GM18502 (cell line): Measurements from ENCODE around the gene AADACL3.
"Not testable (repeated sequence)": the region's sequence is repeated elsewhere in the genome, so short reads cannot be mapped to it uniquely, and the experiment has no call there.

Experiments used
- ATAC-seq: cut with Tn5 transposase; IDR thresholded peaks from one replicate; pipeline ENCODE4 v1.9.1; 2021; ENCODE audit warnings: mild to moderate bottlenecking; ENCODE audit not compliant: unreplicated experiment, poor library complexity

AADACL3 gene

GRCh38 chr1:12715896-12716437 is at the start of gene AADACL3:
Gene AADACL3, plus strand, starts transcription at chr1:12716110. Its CDS starts 67 bp downstream, at chr1:12716177.
- no peak for ATAC-seq

- ATAC-seq, result no peak
Observed at GRCh38 chr1:12666141-12666735, 49.7 kb upstream of the AADACL3 start.

GRCh38 chr1:12669529-12670068 is 46.3 kb upstream of the AADACL3 start:
- no peak for ATAC-seq

DNA sequence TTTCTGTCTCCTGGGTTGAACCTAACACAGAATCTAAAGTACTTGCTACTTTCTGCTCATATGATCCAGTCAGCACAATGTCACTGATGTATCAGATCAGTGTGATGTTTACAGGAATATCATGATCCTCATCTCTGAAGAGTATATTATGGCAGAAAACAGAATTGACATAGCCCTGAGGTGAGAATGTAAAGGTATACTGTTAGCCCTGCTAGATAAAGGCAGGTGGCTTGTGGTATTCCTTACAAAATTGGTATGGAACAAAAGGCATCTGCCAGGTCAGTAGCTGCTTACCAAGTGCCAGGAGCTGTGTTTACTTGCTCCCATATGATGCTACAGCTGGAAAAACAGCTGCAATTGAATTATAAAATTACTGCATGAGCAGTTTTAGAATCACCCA is 41.6 kb upstream of the AADACL3 start:
- ATAC-seq, result no peak

- not testable (repeated sequence) for ATAC-seq
Observed at GRCh38 chr1:12676122-12676521, 39.8 kb upstream of the AADACL3 start.

GRCh38 chr1:12677565-12677964 is 38.3 kb upstream of the AADACL3 start:
- no peak for ATAC-seq

GRCh38 chr1:12678350-12678749 is 37.6 kb upstream of the AADACL3 start:
- ATAC-seq, result no peak

DNA sequence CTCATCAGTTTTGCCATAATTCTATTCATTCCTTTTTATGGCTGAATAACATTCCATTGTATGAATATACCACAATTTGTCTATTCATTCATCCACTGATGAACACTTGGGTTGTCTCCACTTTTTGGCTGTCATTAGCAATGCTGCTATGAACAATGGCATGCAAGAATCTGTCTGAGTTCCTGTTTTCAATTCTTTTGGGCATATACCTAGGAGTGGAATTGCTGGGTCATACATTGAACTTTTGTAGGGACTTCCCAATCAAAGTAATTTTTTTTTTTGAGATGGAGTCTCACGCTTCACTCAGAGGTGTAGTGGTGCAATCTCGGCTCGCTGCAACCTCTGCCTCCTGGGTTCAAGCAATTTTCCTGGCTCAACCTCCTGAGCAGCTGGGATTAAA is 37.1 kb upstream of the AADACL3 start:
- no peak for ATAC-seq

GRCh38 chr1:12690156-12690555 is 25.8 kb upstream of the AADACL3 start:
- no peak for ATAC-seq

DNA sequence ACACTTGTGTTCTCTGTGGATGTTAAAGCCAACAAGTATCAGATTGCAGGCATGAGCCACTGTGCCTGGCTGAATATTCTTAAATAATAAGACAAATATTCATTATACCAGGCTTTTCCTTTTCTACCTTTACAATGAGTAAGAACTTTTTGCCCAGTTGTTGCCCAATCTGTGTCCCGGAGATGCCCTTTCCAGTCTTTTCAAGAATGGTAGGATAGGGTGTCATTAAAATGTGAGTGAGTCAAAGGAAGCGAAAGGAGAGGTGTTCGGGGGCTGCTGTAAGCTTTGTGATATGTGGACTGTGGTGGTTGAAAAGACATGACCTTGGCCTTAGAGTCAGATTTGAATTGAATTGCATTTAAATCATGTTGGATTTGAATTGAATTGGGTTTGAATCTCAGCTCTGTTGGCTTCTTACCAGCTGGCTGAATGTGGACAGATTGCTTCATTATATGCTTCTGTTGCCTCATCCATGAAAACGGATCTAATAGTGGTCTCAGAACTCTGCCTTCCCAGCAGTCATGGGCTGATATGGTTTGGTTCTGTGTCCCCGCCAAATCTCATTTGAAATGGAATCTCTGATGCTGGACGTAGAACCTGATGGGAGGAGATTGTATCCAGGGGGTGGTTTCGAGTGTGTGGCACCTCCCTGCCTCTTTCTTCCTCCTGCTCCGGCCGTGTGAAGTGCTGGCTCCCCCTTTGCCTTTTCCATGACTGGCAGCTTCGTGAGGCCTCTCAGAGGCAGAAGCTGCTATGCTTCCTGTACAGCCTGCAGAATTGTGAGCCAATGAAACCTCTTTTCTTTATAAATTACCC is 22.7 kb upstream of the AADACL3 start:
- ATAC-seq, result no peak

- no peak for ATAC-seq
Observed at GRCh38 chr1:12696658-12697057, 19.3 kb upstream of the AADACL3 start.

DNA sequence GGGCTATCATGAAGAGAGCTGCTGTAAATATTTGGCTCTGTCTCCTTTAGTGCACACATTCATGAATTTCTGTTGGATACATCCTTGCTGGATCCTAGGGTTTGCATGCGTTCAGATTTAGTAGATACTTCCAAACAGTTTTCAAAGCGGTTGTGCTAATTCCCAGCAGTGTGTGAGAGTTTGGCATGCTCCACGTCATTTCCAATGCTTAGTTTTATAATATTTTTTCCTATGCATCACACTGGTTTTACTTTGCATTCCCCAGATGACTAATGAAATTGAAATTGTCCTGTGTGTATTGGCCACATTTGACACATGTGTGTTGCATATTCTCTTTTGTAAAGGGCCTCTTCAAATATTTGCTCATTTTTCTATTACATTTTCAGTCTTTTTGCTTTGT is 18.5 kb upstream of the AADACL3 start:
- no peak for ATAC-seq

DNA sequence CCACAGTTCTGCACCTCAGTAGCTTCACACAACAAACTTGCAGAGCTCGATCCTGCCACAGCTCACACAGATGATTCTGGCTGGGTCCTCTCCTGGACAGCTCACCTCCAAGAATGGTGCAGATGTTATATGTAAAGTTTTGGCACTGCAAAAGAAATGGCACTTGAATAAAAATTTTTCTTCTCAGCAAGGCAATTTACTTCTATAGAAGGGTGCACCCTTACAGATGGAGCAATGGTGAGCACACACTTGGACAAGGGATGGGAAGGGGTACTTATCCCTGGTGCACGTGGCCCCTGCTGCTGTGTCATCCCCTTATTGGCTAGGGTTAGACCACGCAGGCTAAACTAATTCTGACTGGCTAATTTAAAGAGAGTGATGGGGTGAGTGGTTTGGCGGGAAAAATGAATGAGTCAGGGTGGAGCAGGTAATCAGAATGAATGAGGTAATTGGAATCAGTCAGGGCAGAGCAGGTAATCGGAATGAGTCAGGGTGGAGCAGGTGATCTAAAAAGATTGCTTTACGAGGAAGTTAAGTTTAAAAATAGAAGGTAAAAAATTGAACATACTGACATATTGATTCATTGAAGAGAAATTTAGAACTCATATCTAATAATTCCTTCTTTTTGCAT is 12.0 kb upstream of the AADACL3 start:
- no peak for ATAC-seq

GRCh38 chr1:12706061-12706460 is 9.8 kb upstream of the AADACL3 start:
- no peak for ATAC-seq

DNA sequence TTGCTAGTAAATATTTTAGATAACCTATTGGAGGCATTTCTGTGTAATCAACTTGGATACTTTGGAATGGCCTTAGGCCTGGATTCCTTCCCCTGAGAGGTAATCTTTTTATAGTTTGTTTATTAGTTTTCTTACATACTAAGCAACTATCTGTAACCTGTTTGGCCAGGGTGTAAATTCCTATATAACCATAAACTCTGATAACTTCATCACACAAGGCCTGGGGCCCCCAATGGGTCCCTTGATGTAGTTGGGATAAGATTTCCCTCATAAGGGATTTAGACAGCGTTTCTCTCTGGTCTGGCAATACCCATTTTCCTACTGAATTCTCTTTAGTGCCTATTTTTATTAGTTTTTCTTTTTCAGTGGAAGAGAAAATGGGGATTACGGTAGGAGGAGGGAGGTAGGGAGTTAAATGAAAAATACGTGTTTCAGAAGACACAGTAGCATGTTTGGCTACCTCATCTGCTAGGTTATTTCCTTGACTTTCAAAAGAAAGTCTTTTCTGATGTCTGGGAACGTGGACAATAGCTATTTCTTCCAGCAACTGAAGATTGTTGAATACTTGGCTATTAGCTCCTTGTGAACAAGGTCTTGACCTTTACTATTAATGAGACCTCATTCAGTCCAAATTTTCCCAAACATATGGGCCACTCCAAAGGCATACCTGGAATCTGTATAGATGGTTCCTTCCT is 7.4 kb upstream of the AADACL3 start:
- no peak for ATAC-seq

DNA sequence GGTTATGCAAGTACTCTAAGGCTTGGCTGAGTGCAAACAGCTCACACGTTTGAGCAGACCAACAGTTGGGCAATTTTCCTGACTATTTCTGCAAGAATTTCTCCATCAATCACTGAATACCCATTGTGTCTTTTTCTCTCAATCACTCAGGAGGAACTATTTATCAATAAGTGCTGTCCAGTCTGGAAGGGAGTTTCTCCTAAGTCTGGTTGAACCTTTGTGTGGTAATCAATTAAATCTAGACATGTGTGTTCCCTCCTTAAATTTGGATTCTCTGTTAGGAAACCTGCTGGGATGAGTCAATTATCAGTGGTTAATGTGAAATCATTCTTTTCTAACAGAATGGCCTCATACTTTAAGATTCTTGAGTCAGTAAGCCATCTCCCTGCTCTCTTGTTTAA is 6.8 kb upstream of the AADACL3 start:
- ATAC-seq, result no peak

DNA sequence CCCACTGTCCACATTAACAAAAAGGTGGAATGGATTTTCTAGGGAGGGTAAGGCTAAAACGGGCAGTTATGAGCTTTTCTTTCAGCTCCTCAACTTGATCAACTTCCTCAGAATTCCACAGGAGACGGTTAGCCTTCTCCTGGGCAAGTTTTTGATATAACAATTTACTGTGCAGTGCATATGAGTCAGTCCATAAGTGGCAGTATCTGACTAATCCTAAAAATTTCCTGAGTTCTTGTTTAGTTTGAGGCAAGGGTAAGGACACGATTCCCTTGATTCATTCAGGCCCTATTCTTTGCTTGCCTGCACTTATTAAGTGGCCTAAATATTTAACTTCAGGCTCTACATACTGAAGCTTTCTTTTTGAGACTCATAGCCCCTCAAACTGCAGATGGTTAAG is 6.2 kb upstream of the AADACL3 start:
- ATAC-seq, result no peak

DNA sequence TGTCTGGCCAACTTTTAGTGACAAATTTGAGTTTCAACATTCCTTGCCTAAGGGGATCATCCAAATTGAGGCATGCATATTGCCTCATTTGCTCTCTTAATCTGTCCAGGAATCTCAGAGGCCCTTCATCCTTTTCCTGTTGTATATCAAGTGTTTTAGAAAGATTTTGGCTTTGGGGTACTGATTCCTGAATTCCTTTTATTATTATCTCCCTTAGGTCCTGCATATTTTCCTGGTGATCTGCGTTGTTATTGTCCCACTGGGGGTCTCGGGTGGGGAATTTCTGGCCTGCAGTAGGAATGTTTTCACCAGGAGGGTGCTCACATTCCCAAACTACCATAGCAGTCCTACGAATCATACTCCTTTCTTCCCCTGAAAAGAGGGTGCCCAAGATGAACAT is 4.4 kb upstream of the AADACL3 start:
- no peak for ATAC-seq

- no peak for ATAC-seq
Observed at GRCh38 chr1:12712076-12712475, 3.8 kb upstream of the AADACL3 start.

GRCh38 chr1:12712929-12713328 is 3.0 kb upstream of the AADACL3 start:
- no peak for ATAC-seq
